NCI-H128 (cell line): Measurements from ENCODE around the gene LYST.

Experiments
- DNase-seq: peaks from one replicate; lab custom pipeline; 2025; ENCODE audit not compliant: unreplicated experiment; lab: John Stamatoyannopoulos, UW

The LYST gene

GRCh38 chr1:235885655-235886262, 19.1 kb upstream of the LYST start:
- no peak for DNase-seq

- no peak for DNase-seq
Measured at GRCh38 chr1:235883261-235883927, 16.7 kb upstream of the LYST start.

- DNase-seq, result no peak
Measured at GRCh38 chr1:235882816-235883215, 16.1 kb upstream of the LYST start.

GRCh38 chr1:235881930-235882700, 15.4 kb upstream of the LYST start:
- DNase-seq, result no peak

- DNase-seq, result no peak
Measured at GRCh38 chr1:235878082-235878811, 11.5 kb upstream of the LYST start.

- no peak for DNase-seq
Measured at GRCh38 chr1:235876402-235876841, 9.7 kb upstream of the LYST start.

GRCh38 chr1:235875036-235875597, 8.4 kb upstream of the LYST start:
- no peak for DNase-seq

GRCh38 chr1:235874261-235874660, 7.6 kb upstream of the LYST start:
- no peak for DNase-seq

GRCh38 chr1:235873571-235873970, 6.9 kb upstream of the LYST start:
- DNase-seq, result no peak

GRCh38 chr1:235873045-235873444, 6.3 kb upstream of the LYST start:
- no peak for DNase-seq

GRCh38 chr1:235872270-235872669, 5.6 kb upstream of the LYST start:
- no peak for DNase-seq

- no peak for DNase-seq
Measured at GRCh38 chr1:235867903-235868469, 1.3 kb upstream of the LYST start.

- peak; percentile 98 for DNase-seq
Measured at GRCh38 chr1:235866913-235867845, 473 bp upstream of the LYST start.

- no peak for DNase-seq
Measured at GRCh38 chr1:235865565-235866204, 1.0 kb downstream of the LYST start.

- DNase-seq, result no peak
Measured at GRCh38 chr1:235864931-235865525, 1.7 kb downstream of the LYST start.

GRCh38 chr1:235864469-235864868, 2.2 kb downstream of the LYST start:
- no peak for DNase-seq

GRCh38 chr1:235863699-235864093, 3.0 kb downstream of the LYST start:
- DNase-seq, result no peak

GRCh38 chr1:235861857-235862256, 4.8 kb downstream of the LYST start:
- no peak for DNase-seq

- no peak for DNase-seq
Measured at GRCh38 chr1:235860829-235861228, 5.9 kb downstream of the LYST start.
